Measurements from ENCODE around the gene EPHA8.

DNA sequence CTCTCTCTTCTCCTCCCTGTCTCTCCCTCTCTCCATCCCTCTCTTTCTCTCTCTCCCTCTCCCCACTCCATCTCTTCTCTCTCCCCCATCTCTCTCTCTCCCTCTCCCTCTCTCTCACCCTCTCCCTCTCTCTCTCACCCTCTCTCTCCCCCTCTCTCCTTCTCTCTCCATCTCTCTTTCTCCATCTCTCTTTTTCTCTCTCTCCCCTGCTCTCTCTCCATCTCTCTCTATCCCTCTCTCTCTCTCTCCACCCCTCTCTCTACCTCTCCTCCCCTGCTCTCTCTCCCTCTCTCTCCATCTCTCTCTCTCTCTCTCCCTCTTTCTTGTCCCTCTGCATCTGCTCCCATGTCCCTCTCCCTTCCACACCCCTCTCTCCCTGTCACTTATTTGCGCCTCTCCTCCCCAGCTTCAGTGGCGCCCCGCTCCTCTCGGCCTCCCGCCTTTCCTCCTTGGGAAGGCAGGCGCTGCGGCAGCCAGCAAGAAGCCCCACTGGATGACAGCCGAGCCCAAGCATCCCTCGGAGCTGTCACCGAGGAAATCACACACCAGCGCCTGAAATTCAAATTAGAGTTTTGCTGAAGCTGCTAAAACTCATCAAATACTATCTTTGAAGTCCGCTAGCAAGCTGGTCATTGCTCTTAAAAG, 15.3 kb upstream of the EPHA8 start:
- TF ChIP-seq, protein P1, sequence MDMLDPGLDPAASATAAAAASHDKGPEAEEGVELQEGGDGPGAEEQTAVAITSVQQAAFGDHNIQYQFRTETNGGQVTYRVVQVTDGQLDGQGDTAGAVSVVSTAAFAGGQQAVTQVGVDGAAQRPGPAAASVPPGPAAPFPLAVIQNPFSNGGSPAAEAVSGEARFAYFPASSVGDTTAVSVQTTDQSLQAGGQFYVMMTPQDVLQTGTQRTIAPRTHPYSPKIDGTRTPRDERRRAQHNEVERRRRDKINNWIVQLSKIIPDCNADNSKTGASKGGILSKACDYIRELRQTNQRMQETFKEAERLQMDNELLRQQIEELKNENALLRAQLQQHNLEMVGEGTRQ (IDR thresholded peaks at IDR 0.05; ENCODE audit: low read depth, low read length) = no peak
- TF ChIP-seq, protein P1 (CRISPR knock-in tag; IDR thresholded peaks at IDR 0.05; ENCODE audit: borderline replicate concordance) = no peak
- TF ChIP-seq EZH2 (conservative IDR thresholded peaks at IDR 0.05; ENCODE audit: low read depth, low read length) (no peak), ONECUT2 (CRISPR knock-in tag; IDR thresholded peaks at IDR 0.05) (no peak), SRY (CRISPR knock-in tag; IDR thresholded peaks at IDR 0.05) (no peak), NR2C2 (CRISPR knock-in tag; IDR thresholded peaks at IDR 0.05; ENCODE audit: borderline replicate concordance) (no peak), ZNF430 (CRISPR knock-in tag; IDR thresholded peaks at IDR 0.05) (no peak)
- TF ChIP-seq, protein P2, sequence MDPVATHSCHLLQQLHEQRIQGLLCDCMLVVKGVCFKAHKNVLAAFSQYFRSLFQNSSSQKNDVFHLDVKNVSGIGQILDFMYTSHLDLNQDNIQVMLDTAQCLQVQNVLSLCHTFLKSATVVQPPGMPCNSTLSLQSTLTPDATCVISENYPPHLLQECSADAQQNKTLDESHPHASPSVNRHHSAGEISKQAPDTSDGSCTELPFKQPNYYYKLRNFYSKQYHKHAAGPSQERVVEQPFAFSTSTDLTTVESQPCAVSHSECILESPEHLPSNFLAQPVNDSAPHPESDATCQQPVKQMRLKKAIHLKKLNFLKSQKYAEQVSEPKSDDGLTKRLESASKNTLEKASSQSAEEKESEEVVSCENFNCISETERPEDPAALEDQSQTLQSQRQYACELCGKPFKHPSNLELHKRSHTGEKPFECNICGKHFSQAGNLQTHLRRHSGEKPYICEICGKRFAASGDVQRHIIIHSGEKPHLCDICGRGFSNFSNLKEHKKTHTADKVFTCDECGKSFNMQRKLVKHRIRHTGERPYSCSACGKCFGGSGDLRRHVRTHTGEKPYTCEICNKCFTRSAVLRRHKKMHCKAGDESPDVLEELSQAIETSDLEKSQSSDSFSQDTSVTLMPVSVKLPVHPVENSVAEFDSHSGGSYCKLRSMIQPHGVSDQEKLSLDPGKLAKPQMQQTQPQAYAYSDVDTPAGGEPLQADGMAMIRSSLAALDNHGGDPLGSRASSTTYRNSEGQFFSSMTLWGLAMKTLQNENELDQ (CRISPR knock-in tag; IDR thresholded peaks at IDR 0.05; ENCODE audit: borderline replicate concordance) = no peak
